WTC11 (cell line): Measurements from ENCODE around the gene MIGA1.

ENCODE experiments used
- CREB1 ChIP-seq: sonication (generic); formaldehyde crosslinking; IDR thresholded peaks from 2 replicates; pipeline ENCODE4 v1.8.0; 2023; ENCODE audit warnings: mild to moderate bottlenecking, missing genetic modification reagents
- MXD4 ChIP-seq: fragments of 250-450 bp; sonication (Bioruptor Pico); IDR thresholded peaks from 2 replicates; pipeline ENCODE4 v1.8.0; 2021; ENCODE audit warnings: mild to moderate bottlenecking, moderate library complexity, borderline replicate concordance
- TF ChIP-seq, protein P1 (sequence below): fragments of 200-600 bp; IDR thresholded peaks from 2 replicates; pipeline ENCODE4 v1.8.0; 2022; ENCODE audit warnings: antibody characterized with exemption
- TF ChIP-seq, protein P2 (sequence below): sonication (generic); formaldehyde crosslinking; IDR thresholded peaks from 2 replicates; pipeline ENCODE4 v1.8.0; 2022; ENCODE audit warnings: mild to moderate bottlenecking, missing genetic modification reagents
- TF ChIP-seq, protein P3 (sequence below): sonication (generic); formaldehyde crosslinking; IDR thresholded peaks from 2 replicates; pipeline ENCODE4 v1.8.1; 2023; ENCODE audit warnings: mild to moderate bottlenecking, missing genetic modification reagents, moderate library complexity

DNA sequence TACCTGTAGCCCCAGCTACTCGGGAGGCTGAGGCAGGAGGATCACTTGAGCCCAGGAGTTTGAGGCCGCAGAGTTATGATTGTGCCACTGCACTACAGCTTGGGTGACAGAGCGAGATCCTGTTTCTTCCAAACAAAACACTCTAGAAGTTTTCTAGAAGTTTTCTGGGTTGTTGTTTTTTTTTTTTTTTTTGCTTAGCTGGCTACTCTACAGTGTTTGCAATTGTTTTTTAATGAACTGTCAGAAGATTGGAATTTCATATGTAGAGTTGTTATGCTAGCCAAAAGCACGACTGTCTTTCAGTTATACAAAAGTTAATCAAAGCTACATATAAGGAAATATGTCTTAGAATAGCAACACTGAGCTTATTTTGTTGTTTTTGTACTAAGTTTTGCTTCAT is 78.1 kb downstream of the MIGA1 start:
- no peak for TF ChIP-seq CREB1
- no peak for TF ChIP-seq MXD4 (CRISPR knock-in tag)
- TF ChIP-seq, protein P1, sequence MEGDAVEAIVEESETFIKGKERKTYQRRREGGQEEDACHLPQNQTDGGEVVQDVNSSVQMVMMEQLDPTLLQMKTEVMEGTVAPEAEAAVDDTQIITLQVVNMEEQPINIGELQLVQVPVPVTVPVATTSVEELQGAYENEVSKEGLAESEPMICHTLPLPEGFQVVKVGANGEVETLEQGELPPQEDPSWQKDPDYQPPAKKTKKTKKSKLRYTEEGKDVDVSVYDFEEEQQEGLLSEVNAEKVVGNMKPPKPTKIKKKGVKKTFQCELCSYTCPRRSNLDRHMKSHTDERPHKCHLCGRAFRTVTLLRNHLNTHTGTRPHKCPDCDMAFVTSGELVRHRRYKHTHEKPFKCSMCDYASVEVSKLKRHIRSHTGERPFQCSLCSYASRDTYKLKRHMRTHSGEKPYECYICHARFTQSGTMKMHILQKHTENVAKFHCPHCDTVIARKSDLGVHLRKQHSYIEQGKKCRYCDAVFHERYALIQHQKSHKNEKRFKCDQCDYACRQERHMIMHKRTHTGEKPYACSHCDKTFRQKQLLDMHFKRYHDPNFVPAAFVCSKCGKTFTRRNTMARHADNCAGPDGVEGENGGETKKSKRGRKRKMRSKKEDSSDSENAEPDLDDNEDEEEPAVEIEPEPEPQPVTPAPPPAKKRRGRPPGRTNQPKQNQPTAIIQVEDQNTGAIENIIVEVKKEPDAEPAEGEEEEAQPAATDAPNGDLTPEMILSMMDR: no peak
- TF ChIP-seq, protein P2, sequence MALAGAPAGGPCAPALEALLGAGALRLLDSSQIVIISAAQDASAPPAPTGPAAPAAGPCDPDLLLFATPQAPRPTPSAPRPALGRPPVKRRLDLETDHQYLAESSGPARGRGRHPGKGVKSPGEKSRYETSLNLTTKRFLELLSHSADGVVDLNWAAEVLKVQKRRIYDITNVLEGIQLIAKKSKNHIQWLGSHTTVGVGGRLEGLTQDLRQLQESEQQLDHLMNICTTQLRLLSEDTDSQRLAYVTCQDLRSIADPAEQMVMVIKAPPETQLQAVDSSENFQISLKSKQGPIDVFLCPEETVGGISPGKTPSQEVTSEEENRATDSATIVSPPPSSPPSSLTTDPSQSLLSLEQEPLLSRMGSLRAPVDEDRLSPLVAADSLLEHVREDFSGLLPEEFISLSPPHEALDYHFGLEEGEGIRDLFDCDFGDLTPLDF (CRISPR knock-in tag): no peak
- TF ChIP-seq, protein P3, sequence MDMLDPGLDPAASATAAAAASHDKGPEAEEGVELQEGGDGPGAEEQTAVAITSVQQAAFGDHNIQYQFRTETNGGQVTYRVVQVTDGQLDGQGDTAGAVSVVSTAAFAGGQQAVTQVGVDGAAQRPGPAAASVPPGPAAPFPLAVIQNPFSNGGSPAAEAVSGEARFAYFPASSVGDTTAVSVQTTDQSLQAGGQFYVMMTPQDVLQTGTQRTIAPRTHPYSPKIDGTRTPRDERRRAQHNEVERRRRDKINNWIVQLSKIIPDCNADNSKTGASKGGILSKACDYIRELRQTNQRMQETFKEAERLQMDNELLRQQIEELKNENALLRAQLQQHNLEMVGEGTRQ (CRISPR knock-in tag): no peak
